Stimulated activated CD4-positive, alpha-beta T cell treated with anti-CD3 and anti-CD28 coated beads, Interleukin-15, amount 100 ng/mL, for 1 hour (primary cell): Measurements from ENCODE around the gene DMAC2L.

ENCODE experiments used
- DNase-seq, 2 donors: peaks; one replicate each; pipeline ENCODE4 v3.0.0-alpha.2; 2020; ENCODE audit warnings: low read depth in 1 of 2, low spot score in 1 of 2

Gene DMAC2L

GRCh38 chr14:50321009-50321660 is 9.0 kb downstream of the DMAC2L start:
- peak; percentile 8 to 28 for DNase-seq

- DNase-seq = no peak
Observed at GRCh38 chr14:50331596-50331995, 19.5 kb downstream of the DMAC2L start.

GRCh38 chr14:50333014-50333509 is 20.9 kb downstream of the DMAC2L start:
- no peak for DNase-seq

- DNase-seq = no peak
Observed at GRCh38 chr14:50334211-50334610, 22.1 kb downstream of the DMAC2L start.

- no peak for DNase-seq
Observed at GRCh38 chr14:50335389-50335788, 23.3 kb downstream of the DMAC2L start.

- no peak for DNase-seq
Observed at GRCh38 chr14:50335989-50336824, 24.1 kb downstream of the DMAC2L start.

GRCh38 chr14:50338587-50338986 is 26.5 kb downstream of the DMAC2L start:
- DNase-seq = no peak

- no peak for DNase-seq
Observed at GRCh38 chr14:50339178-50339804, 27.2 kb downstream of the DMAC2L start.

GRCh38 chr14:50340045-50340444 is 27.9 kb downstream of the DMAC2L start:
- no peak for DNase-seq

GRCh38 chr14:50340963-50341362 is 28.8 kb downstream of the DMAC2L start:
- no peak for DNase-seq

GRCh38 chr14:50342221-50343078 is 30.3 kb downstream of the DMAC2L start:
- DNase-seq = no peak

- DNase-seq = no peak
Observed at GRCh38 chr14:50343434-50343833, 31.3 kb downstream of the DMAC2L start.

GRCh38 chr14:50344116-50344775 is 32.1 kb downstream of the DMAC2L start:
- DNase-seq = peak in 1 of 2 donors; percentile 31

GRCh38 chr14:50344876-50345563 is 32.9 kb downstream of the DMAC2L start:
- no peak for DNase-seq

- no peak for DNase-seq
Observed at GRCh38 chr14:50345846-50346422, 33.8 kb downstream of the DMAC2L start.

- DNase-seq = no peak
Observed at GRCh38 chr14:50347521-50347920, 35.4 kb downstream of the DMAC2L start.

GRCh38 chr14:50348933-50349332 is 36.8 kb downstream of the DMAC2L start:
- DNase-seq = no peak

GRCh38 chr14:50350975-50351374 is 38.9 kb downstream of the DMAC2L start:
- DNase-seq = no peak

- no peak for DNase-seq
Observed at GRCh38 chr14:50352584-50352983, 40.5 kb downstream of the DMAC2L start.
